HEK293 (cell line): ENCODE measurements around the gene LRRC47.

Experiments used
- KLF7 ChIP-seq: fragments of 450-650 bp; formaldehyde crosslinking; IDR thresholded peaks from 2 replicates; pipeline ENCODE4 v1.5.1; 2016; ENCODE audit warnings: missing biosample characterization, missing genetic modification characterization, borderline replicate concordance
- SP2 ChIP-seq: fragments of 450-650 bp; formaldehyde crosslinking; IDR thresholded peaks from 2 replicates; pipeline ENCODE4 v1.5.1; 2016; ENCODE audit warnings: missing biosample characterization, missing genetic modification characterization
- ZBTB49 ChIP-seq: fragments of 450-650 bp; formaldehyde crosslinking; IDR thresholded peaks from 2 replicates; pipeline ENCODE4 v1.5.1; 2016; ENCODE audit warnings: missing biosample characterization, missing genetic modification characterization, low read depth
- ZNF239 ChIP-seq: fragments of 450-650 bp; formaldehyde crosslinking; IDR thresholded peaks from 2 replicates; pipeline ENCODE4 v1.5.1; 2016; ENCODE audit warnings: missing biosample characterization, missing genetic modification characterization

GRCh38 chr1:3736708-3737107 is 59.6 kb downstream of the LRRC47 start:
- no peak for TF ChIP-seq ZBTB49
- no peak for TF ChIP-seq KLF7
- TF ChIP-seq ZNF239 (tag by site-specific recombination), result no peak
- TF ChIP-seq SP2 (tag by site-specific recombination), result no peak
